ENCODE results near the gene NDRG3.

DNA sequence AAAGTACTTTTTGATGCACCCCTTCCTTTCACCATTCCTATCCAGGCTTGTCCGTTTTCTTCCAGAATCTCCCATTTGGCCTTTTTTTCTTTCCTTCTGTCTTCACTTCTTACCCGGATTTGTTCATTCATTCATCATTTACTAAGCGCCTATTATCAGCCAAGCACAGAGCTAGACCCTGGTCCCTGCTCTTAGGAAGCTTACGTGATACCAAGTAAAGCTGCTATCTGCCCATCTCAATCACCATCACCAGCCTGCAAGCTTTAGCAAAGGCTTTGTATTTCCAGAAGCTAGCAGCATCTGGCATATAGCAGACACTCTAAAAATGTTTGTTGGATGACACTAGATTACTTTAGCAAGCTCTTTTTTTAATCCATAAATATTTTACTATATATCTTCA, 4.8 kb downstream of the NDRG3 start:
- TF ChIP-seq, protein P1, sequence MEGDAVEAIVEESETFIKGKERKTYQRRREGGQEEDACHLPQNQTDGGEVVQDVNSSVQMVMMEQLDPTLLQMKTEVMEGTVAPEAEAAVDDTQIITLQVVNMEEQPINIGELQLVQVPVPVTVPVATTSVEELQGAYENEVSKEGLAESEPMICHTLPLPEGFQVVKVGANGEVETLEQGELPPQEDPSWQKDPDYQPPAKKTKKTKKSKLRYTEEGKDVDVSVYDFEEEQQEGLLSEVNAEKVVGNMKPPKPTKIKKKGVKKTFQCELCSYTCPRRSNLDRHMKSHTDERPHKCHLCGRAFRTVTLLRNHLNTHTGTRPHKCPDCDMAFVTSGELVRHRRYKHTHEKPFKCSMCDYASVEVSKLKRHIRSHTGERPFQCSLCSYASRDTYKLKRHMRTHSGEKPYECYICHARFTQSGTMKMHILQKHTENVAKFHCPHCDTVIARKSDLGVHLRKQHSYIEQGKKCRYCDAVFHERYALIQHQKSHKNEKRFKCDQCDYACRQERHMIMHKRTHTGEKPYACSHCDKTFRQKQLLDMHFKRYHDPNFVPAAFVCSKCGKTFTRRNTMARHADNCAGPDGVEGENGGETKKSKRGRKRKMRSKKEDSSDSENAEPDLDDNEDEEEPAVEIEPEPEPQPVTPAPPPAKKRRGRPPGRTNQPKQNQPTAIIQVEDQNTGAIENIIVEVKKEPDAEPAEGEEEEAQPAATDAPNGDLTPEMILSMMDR (IDR thresholded peaks at IDR 0.05) = no peak
- TF ChIP-seq POLR2A (IDR thresholded peaks at IDR 0.05) = no peak
- no peak for TF ChIP-seq POLR2AphosphoS5 (IDR thresholded peaks at IDR 0.05)
